HG03095 (cell line): ENCODE data around the gene RPL22L1.
"Not testable (repeated sequence)": the region's sequence is repeated elsewhere in the genome, so short reads cannot be mapped to it uniquely, and the experiment has no call there.

Source experiments
- ATAC-seq: cut with Tn5 transposase; IDR thresholded peaks from one replicate; pipeline ENCODE4 v1.9.1; 2021; ENCODE audit warnings: moderate library complexity; ENCODE audit not compliant: unreplicated experiment

Gene RPL22L1

DNA sequence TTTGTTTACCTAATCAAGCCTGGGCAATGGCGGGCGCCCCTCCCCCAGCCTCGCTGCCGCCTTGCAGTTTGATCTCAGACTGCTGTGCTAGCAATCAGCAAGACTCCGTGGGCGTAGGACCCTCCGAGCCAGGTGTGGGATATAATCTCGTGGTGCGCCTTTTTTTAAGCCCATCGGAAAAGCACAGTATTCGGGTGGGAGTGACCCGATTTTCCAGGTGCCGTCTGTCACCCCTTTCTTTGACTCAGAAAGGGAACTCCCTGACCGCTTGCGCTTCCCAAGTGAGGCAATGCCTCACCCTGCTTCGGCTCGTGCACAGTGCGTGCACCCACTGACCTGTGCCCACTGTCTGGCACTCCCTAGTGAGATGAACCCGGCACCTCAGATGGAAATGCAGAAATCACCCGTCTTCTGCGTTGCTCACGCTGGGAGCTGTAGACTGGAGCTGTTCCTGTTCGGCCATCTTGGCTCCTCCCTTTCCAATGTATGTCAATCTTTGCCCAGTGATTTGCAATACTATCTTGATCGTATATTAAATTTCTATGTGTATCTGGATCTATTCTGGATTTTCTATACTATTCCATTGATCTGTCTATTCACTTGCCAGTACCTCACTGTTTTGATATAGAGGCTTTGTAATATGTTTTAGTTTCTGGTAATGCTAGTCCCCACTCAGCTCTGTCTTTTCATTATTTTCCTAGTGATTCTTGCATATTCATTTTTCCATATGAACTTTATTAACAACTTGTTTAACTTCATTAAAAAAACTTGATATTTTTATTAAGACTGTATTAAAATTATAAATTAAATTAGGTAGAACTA is 14.3 kb upstream of the RPL22L1 start:
- not testable (repeated sequence) for ATAC-seq

- not testable (repeated sequence) for ATAC-seq
These were observed 8.7 kb upstream of the RPL22L1 start for GRCh38 chr3:170878688-170879087.

DNA sequence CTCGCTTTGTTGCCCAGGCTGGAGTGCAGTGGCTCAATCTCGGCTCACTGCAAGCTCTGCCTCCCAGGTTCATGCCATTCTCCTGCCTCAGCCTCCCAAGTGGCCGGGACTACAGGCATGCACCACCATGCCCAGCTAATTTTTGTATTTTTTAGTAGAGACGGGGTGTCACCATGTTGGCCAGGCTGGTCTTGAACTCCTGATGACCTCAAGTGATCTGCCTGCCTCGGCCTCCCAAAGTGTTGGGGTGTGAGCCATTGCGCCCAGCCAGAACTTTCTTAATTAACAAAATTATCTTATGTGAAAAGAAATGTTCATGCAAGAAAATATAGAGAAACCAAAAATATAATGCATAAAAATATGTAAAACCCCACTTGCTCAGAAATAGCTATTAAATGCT is 7.3 kb upstream of the RPL22L1 start:
- not testable (repeated sequence) for ATAC-seq

DNA sequence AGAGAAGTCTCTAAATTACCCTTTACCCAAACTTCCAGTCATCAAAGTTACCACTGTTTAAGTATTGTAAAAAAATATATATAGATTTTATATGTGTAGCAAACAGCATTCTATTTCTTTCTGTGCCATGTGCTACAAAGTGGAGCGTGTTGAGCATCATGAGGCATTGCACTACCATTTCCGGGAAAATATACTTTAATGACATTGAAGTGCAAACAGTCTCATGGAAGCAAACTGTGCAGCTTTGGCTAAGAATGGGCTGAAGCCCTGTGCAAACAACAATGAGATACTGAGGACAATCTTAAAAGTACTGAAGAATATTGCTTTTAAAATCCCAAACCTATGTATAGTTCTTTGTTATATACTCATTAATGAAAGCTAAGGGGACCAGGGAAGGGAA is 6.5 kb upstream of the RPL22L1 start:
- no peak for ATAC-seq

GRCh38 chr3:170869239-170869590 is 780 bp downstream of the RPL22L1 start:
- no peak for ATAC-seq

GRCh38 chr3:170868577-170869238 is 1.3 kb downstream of the RPL22L1 start:
- ATAC-seq, result no peak

DNA sequence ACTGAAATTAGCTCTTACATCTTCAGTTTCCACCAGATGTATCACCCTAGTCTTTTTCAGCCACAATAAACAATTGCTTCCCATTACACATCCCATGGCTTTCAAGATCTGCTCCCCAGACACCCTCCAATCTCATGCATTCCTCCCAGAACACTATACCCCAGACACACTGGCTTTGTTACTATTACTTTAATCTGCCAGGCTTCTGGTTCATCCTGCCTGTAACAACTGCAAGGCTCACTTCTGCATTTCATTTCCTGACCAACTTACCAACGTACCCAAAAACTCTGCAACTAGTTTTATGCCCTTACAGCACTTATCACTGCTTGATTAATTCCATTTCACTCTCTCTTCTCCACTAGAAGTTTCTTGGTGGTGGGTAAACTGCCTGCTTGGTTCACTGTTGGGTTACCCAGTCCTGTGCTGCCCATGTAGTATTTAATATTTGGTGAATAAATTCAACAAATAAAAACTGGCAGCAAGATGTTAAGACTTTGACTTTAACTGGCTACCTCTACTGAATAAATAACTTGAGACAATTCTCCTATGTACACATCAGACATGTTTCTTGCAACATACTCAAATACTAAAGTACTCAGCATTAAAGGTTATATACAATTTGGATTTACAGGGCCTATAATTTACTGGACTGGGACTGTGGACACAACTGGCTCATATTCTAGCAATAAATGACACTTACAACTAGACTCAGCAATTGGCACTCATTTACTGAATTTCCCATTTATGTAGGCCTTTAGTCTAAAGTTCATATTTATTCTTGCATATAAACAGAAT is 2.7 kb downstream of the RPL22L1 start:
- no peak for ATAC-seq

DNA sequence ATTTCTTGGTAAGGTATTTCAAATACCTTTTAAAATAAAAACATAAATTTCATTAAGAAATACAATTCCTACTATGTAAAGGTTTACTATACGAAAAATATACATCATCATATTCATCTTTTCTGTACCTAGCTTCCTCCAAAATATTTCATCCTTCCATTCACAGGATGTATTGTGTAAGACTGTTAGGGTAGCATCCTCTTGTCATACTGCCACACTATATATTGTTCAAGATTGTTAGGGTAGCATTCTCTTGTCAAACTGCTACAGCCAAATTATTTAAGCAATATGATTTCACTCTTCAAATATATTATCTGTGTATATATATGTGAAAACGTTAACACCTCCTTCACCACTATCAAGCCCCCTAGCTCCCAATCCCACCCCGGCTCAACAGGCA is 3.5 kb downstream of the RPL22L1 start:
- ATAC-seq, result no peak

DNA sequence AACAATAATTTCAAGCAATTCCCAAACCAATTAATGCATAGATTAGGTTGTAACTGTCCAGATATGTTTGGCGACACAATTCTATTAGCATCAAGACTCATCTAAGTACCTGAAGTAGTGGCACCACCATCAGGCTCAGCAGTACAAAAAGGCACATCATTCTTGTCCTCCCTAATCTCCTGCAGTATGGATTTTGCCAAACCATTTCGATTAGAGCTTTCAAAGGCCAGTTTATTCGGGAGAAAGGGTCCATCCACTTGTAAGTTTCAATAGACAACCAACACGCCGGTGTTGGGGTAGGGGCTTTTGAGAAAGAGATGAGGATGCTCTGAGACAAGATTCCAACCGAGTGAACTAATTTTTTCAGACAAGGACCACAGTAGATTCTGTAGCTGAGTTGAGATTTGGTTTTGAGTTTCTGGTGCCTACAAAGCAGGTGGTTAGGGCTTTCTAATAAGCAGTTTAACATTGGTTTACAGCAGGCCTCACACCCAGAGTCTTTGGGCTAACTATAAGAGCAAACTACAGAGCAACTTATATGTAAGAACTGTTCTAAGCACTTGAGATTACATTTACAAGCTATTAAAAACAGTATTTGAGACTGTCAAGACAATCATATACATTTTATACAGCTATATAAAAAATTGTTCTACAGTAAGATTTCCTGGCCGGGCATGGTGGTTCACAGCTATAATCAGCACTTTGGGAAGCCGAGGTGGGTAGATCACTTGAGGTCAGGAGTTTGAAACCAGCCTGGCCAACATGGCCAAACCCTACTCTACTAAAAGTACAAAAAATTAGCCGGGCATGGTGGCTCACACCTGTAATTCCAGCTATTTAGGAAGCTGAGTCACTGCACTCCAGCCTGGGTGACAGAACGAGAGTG is 4.5 kb downstream of the RPL22L1 start:
- ATAC-seq, result no peak

GRCh38 chr3:170864525-170865208 is 5.3 kb downstream of the RPL22L1 start:
- no peak for ATAC-seq

- no peak for ATAC-seq
These were observed 6.2 kb downstream of the RPL22L1 start for GRCh38 chr3:170863816-170864215.

- no peak for ATAC-seq
These were observed 7.2 kb downstream of the RPL22L1 start for GRCh38 chr3:170862618-170863374.

DNA sequence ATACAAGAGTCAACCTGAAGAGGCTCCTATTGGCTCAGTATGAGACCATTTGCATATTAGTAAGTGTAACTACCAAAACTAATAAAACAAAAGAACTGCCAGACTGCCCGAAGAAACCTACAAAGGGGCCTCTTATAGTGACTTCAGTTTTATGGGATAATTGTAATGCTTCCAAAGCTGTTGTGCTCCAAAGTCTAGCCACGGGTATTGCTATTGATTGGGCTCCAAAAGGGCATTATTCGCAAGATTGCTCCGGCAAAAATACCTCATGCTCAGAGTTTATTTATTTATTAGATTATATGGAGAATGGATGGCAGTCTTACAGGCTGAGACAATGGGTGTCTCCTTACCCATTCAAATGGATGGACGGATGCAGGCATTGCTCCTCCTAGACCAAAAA is 11.4 kb downstream of the RPL22L1 start:
- no peak for ATAC-seq

DNA sequence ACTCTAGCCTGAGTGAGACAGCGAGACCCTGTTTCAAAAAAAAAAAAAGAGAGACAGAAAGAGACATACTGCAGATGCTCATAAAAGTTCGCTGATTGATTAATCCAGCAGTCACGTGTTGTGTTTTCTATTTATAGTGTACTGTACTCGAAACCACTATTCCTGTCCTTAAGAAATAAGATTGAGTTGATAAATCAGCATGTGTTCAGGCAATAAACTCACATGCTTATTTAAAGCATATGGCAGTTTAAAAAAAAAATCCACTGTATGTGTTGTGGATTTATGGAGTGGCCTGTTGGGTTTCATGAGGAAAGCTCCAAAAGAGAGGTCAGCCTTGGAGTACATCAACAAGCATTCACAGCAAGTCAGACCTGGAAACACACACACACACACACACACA is 17.7 kb downstream of the RPL22L1 start:
- no peak for ATAC-seq

DNA sequence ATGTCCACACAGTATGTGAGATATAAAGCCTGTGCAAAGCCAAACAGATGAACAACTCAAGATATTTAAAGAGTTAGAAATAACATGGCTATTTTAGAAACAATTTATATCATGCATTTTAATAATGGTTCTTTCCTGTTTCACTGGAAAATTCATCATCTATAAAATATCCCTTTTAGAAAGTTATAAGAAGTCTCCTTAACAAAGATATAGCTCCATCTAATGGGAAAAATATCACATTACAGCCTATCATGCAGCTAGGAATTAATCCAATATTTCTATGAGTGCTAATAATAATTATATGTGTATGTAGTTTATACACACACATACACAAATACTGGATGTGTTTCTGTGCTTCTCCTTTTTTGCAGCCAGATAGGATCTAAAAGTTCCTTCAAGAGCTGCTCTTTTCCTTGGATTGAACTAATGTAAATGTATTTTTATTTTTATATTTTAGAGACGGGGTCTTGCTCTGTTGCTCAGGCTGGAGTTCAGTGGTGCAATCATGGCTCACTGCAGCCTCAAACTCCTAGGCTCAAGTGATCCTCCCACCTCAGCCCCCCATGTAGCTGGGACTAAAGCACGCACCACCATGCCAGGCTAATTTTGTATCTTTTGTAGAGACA is 21.6 kb downstream of the RPL22L1 start:
- ATAC-seq, result no peak

- ATAC-seq, result no peak
These were observed 25.6 kb downstream of the RPL22L1 start for GRCh38 chr3:170844377-170844776.

DNA sequence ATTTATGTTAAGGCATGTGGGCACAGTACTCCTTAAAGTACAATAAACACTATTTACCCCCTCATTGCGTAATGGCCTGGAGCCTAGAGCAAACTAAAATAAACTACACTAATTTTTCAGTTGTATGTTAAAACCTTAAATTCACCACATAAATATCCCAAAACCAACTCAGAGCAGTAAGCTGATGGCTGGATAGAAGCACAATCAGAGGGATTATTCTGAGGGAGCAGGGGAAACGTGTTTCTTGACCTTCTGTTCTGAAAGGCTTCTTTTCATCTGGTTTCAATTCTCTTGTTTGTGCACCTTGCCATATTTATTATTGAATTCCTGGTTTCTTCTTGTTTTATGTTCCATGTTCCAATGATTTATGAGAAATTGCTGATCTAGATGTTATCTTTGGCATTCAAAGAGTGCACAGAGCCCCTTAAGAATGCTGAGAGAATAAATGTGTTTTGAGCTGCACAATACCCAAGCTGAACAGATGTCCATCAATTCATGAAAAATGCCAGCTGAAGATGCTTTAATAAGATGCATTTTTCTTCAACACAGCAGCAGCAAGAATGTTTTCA is 29.6 kb downstream of the RPL22L1 start:
- ATAC-seq, result no peak

GRCh38 chr3:170839518-170840100 is 30.4 kb downstream of the RPL22L1 start:
- no peak for ATAC-seq
